Ovary (tissue), 10 donors: ENCODE measurements around the gene SLC35D1. TPM values are rescaled to one million over a fixed set of nuclear protein-coding genes. Genes with fewer than 3 reads are reported as not detected.

Source experiments
- DNase-seq, 5 donors: peaks; one replicate each; pipeline ENCODE4 v3.0.0-alpha.2; 2019 to 2020
- H3K27ac ChIP-seq, 2 donors: fragments of 200-600 bp; one replicate each; pipeline versions ENCODE4 v1.5.1 to v1.8.0; 2019 to 2022
- H3K27me3 ChIP-seq: fragments of 200-600 bp; one replicate; pipeline ENCODE4 v1.8.0; 2022
- H3K36me3 ChIP-seq: fragments of 200-600 bp; sonication (generic); one replicate; pipeline ENCODE4 v1.5.1; 2019
- H3K4me1 ChIP-seq: one replicate; pipeline ENCODE4 v1.8.1; 2013; ENCODE audit warnings: mild to moderate bottlenecking, moderate library complexity; ENCODE audit not compliant: insufficient read depth
- H3K4me3 ChIP-seq: fragments of 200-600 bp; sonication (generic); one replicate; pipeline ENCODE4 v1.5.1; 2017
- H3K9me3 ChIP-seq, 2 donors: fragments of 200-600 bp in 1 of 2; sonication (generic) in 1 of 2; one replicate each; pipeline versions ENCODE4 v1.5.1 to v1.8.1; 2013 to 2019; ENCODE audit warnings: mild to moderate bottlenecking in 1 of 2, moderate library complexity in 1 of 2
- EP300 ChIP-seq: sonication (generic); formaldehyde crosslinking; IDR thresholded peaks from one replicate; pipeline ENCODE4 v1.6.1; 2017; ENCODE audit warnings: antibody characterized with exemption
- POLR2A ChIP-seq: fragments of 450-650 bp; IDR thresholded peaks from one replicate; pipeline ENCODE4 v1.6.1; 2017; ENCODE audit warnings: antibody characterized with exemption, mild to moderate bottlenecking, moderate library complexity
- WGBS, 3 donors: extraction: QIAGEN DNeasy Blood & Tissue Kit in 1 of 3; methylation state at CpG; one replicate each; pipeline versions ENCODE4 v1.1.5 to v1.1.7; 2013 to 2017; 5-methylcytosine and 5-hydroxymethylcytosine counted together
- intact Hi-C, 4 donors: fragments of 100-400 bp; cut with DNase I; formaldehyde crosslinking; loops; one replicate each; pipeline versions ENCODE4 v1.11.0 to v1.15.1; 2022 to 2023
- long read RNA-seq, 3 donors: library from polyadenylated mRNA in 2 of 3; unstranded in 2 of 3; transcript quantifications; one replicate each; pipeline ENCODE4 v2.0.0 and lab custom pipeline, GENCODE V29; 2021 to 2026
- polyA plus RNA-seq, 2 donors: library from polyadenylated mRNA; stranded (reverse); fragments of 200-250 nt in 1 of 2; fragments of 350-450 nt in 1 of 2; fragmentation: Illumina TruSeq in 1 of 2; extraction: RNeasy Lipid Tissue Mini Kit (QIAGEN cat#74804) in 1 of 2; gene quantifications; one replicate each; pipeline ENCODE4 v1.2.3, GENCODE V29; 2013 to 2014
- total RNA-seq, 7 donors: library from RNA; depleted of rRNA in 2 of 7; stranded (reverse); fragments of >200 nt in 2 of 7; fragmentation: NEBNext Ultra II Directional in 3 of 7; extraction: Animal tissue kit (Norgen Biotek cat#: 25700) in 3 of 7; gene quantifications; one replicate each; pipeline versions ENCODE4 v1.1.0 to v1.2.4, GENCODE V29; 2016 to 2023
- TF ChIP-seq, protein P1 (sequence below), 3 donors: fragments of 450-650 bp in 2 of 3; fragments of 200-600 bp in 1 of 3; IDR thresholded peaks; one replicate each; pipeline versions ENCODE4 v1.5.1 to v1.8.0; 2016 to 2022; ENCODE audit warnings: antibody characterized with exemption in 3 of 3, mild to moderate bottlenecking in 1 of 3
- donor health status: DM: no; HTN: no; CAD: no; lungs with moderate emphysema.
- donor health status: DM: no; HTN: no; CAD: no.
- donor health status: Bipolar disorder and iron deficiency.
- donor health status: DM: yes; HTN: yes; CAD: no.
- donor health status: DM: no; HTN: no; CAD: no.
- donor health status: DM: yes; HTN: yes; CAD: no.

Gene SLC35D1
- total RNA-seq (10 to 100 TPM in 4 of 7 donors, 1 to 10 TPM in 3; 7.4 to 11.8 (median 10.3) TPM), polyA plus RNA-seq (10 to 100 TPM in 1 of 2 donors, 1 to 10 TPM in 1; 5.0 to 16.9 TPM)
- long read RNA-seq, donor 1, partial matches to known transcripts: 0 of 7 reads
- long read RNA-seq, donor 1, other reads (novel, unspliced or antisense): 7 of 7 reads
- long read RNA-seq, donor 2, full-length matches to known transcripts: 3 of 3 reads
- long read RNA-seq, donor 2, partial matches to known transcripts: 0 of 3 reads
- long read RNA-seq, donor 2, other reads (novel, unspliced or antisense): 0 of 3 reads
- long read RNA-seq, donor 3, full-length matches to known transcripts: 5 of 6 reads
- long read RNA-seq, donor 3, partial matches to known transcripts: 1 of 6 reads
- long read RNA-seq, donor 3, other reads (novel, unspliced or antisense): 0 of 6 reads

DNA sequence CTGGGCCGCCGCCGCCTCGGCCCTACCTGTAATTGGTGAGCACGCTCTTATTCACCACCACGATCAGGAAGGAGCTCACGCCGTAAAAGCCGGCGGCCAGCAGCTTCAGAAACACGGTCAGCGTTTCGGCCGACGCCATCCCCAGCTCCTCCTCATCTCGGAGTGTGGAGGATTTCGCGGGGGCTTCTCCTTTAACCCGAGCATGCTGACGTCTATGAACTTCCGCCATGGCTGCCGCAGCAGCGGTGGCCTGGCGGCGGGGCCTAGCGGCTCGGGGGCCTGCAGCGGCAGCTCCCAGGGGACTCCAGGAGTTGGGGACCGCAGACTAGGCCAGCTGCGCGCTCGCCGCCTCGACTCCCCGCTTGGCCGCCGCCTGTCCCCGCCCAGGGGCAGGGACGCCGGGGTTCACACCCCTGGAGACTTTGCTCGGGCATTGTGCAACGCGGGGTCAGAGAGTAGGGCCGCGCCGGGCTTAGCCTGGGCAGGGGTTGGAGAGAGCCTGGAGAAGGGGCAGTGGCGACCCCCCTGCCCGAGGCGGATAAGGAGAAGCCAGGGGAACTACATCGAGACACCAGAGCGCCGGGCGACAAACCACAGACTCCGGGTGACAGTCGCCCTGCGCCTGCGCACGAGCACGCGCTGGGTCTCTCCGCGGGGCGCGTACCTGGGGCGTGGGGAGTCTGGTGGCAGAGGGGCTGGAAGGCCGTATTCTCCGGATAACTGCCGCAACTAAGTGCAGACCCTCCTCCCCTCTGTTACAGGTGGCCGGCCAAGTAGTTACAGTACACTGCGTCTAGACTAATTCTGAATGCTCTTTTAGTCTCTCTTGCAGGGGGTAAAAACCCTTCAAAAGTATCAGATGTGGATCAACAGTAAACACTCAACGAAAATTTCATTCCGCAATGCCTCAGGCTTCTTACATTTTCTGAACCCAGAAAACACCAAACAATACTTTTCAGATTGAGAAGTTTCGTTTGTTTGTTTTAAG, at the start of gene SLC35D1:
Gene SLC35D1 (minus strand): TSS at position 364 of the 988 bp plus-strand sequence. CDS start 135 bp downstream, at position 229.
- TF ChIP-seq, protein P1, sequence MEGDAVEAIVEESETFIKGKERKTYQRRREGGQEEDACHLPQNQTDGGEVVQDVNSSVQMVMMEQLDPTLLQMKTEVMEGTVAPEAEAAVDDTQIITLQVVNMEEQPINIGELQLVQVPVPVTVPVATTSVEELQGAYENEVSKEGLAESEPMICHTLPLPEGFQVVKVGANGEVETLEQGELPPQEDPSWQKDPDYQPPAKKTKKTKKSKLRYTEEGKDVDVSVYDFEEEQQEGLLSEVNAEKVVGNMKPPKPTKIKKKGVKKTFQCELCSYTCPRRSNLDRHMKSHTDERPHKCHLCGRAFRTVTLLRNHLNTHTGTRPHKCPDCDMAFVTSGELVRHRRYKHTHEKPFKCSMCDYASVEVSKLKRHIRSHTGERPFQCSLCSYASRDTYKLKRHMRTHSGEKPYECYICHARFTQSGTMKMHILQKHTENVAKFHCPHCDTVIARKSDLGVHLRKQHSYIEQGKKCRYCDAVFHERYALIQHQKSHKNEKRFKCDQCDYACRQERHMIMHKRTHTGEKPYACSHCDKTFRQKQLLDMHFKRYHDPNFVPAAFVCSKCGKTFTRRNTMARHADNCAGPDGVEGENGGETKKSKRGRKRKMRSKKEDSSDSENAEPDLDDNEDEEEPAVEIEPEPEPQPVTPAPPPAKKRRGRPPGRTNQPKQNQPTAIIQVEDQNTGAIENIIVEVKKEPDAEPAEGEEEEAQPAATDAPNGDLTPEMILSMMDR (IDR thresholded peaks at IDR 0.05): no peak
- TF ChIP-seq POLR2A (no peak), EP300 (no peak)

DNA sequence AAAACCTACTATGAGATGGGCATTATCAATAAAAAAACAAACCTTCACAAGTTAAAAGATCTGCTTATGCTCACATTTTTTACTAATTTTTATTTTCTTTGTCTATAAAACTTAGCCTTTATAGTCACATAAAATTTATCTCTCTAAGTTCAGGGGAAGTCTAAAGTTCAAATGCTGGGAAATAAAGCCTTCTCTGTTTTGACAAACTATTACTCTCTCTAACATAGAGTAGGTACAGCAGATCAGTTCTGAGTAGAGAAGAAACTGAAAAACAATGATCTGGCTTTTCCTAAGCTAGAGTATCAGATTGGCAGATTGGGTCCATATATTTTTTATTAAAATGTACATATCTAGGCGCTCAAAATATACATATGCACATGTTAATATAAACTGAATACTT, 49.6 kb upstream of the SLC35D1 start:
- Histone ChIP-seq H3K36me3 (no peaks in the 10 kb centered on the region), H3K4me3 (no peak overlapping the region), H3K4me1 (no peaks in the 10 kb centered on the region), H3K27ac (no peak overlapping the region), H3K9me3 (no peaks in the 10 kb centered on the region), H3K27me3 (no peaks in the 10 kb centered on the region)
- intact Hi-C loops: no loop called here
- DNase-seq: no peak
- 80 to 93% (median 88%) methylated on average over 1 of the region's 1 CpG for WGBS, 3 donors
- TF ChIP-seq EP300: no peak

More for the DNA sequence above, at the start of gene SLC35D1:
- Histone ChIP-seq H3K4me3 (peak within 1 kb of the TSS; percentile 87), H3K27me3 (no peaks in the 10 kb centered on the region), H3K27ac (peak within 1 kb of the TSS; percentile 78 to 97), H3K4me1 (no peaks in the 10 kb centered on the region), H3K36me3 (no peaks in the 10 kb centered on the region), H3K9me3 (no peaks in the 10 kb centered on the region)
- WGBS, 3 donors: 0 to 1% (median 1%) methylated on average over 61 to 73 of the region's 73 CpGs
- peak; percentile 64 to 83 (median 71) for DNase-seq
- intact Hi-C loops: loop anchor here in 2 of 4 donors (10.0 kb wide), 2 partner anchors 59 to 129 kb away; partner anchors contain the start of genes DNAI4 (in 1 of the 2) and MIER1 (in 1 of the 2)

DNA sequence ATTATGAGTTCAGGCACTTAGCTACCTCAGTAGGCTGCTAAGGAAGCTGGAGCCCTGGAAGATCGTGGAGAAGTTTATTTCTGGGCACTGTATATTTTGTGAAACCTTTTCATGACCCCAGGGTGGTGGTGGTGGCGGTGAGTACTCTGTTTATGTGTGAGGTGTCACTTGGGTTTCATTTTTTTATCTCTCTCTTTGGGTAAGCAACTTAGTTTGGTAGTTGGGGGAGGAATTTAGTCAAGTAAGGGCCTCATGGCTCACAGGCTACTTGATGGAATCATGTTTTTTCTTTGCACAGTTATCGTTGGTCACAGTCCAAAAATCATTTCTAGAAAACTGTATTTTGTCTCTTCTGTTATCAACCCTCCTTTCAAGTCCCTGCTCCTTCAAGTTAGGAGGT, 46.9 kb upstream of the SLC35D1 start:
- H3K4me3 ChIP-seq: no peak overlapping the region
- H3K9me3 ChIP-seq: no peaks in the 10 kb centered on the region
- intact Hi-C loops: no loop called here
- 9 to 20% (median 15%) methylated on average over 3 of the region's 3 CpGs for WGBS, 3 donors
- no peaks in the 10 kb centered on the region for H3K27me3 ChIP-seq
- no peaks in the 10 kb centered on the region for H3K36me3 ChIP-seq
- DNase-seq: no peak
- no peaks in the 10 kb centered on the region for H3K4me1 ChIP-seq
- no peak overlapping the region for H3K27ac ChIP-seq
- TF ChIP-seq, protein P1 (IDR thresholded peaks at IDR 0.05): no peak
- TF ChIP-seq POLR2A (no peak), EP300 (no peak)

DNA sequence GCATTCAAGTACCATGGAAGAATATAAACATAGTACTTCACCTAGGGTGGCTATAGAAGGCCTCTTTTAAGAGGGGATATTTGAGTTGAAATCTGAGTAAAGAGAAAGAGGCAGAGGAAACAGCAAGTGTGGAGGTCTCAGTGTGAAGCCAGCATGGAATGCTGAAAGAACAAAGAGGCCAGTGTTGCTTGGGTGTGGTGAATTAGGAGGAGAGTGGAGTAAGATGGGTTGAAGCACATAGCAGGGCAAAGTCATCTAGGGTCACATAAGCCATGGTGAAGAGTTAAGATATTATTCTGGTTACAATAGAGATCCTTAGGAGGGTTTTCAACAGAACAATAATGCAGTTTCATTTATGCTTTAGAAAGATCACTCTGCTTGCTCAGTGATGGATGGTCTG, 43.4 kb upstream of the SLC35D1 start:
- H3K4me1 ChIP-seq: no peaks in the 10 kb centered on the region
- no peak overlapping the region for H3K27ac ChIP-seq
- no peaks in the 10 kb centered on the region for H3K9me3 ChIP-seq
- intact Hi-C loops: no loop called here
- no peaks in the 10 kb centered on the region for H3K36me3 ChIP-seq
- TF ChIP-seq, protein P1 (IDR thresholded peaks at IDR 0.05): no peak
- no peak for TF ChIP-seq POLR2A
- no peak for TF ChIP-seq EP300
- no peaks in the 10 kb centered on the region for H3K27me3 ChIP-seq
- H3K4me3 ChIP-seq: no peak overlapping the region
- no peak for DNase-seq
